Measurements from ENCODE around the gene GID8.

GID8 gene

DNA sequence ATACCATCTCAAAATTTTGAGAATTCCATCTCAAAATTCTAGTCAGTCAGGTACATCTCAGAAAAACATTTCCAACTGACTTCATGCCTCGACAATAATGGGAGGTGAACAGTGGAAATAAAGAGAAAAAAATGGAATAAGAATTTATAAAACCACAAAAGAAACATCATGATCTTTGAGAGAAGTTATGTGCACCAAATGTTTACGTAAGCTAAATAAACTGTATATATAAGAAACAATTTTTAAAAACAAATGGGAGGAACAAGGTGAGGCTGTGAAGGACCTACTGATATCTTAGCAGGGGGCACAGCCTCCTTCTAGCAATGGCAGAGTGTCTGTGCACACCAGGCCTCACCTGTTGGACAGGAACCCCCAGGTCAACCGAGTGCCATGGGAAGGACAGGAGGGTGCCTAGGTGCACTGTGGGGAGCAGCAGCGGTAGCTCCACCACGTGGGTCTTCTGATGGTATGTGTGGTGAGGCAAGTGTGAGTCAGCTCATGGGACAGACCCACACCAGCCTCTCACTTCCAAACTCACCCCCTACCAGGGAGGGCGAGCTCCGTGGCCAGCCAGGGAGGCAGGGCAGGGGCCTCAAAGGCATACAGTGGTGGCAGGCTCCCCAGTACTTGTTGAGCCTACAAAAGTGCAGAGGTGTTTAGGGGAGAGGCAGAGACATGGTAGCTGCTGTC lies 34.9 kb upstream of the GID8 start:
- peak; percentile 87 for DNase-seq (ENCODE audit: low read depth)

GRCh38 chr20:62905536-62906117 lies 32.3 kb upstream of the GID8 start:
- DNase-seq (ENCODE audit: low read depth) = no peak

GRCh38 chr20:62906209-62906608 lies 31.7 kb upstream of the GID8 start:
- no peak for DNase-seq (ENCODE audit: low read depth)

DNA sequence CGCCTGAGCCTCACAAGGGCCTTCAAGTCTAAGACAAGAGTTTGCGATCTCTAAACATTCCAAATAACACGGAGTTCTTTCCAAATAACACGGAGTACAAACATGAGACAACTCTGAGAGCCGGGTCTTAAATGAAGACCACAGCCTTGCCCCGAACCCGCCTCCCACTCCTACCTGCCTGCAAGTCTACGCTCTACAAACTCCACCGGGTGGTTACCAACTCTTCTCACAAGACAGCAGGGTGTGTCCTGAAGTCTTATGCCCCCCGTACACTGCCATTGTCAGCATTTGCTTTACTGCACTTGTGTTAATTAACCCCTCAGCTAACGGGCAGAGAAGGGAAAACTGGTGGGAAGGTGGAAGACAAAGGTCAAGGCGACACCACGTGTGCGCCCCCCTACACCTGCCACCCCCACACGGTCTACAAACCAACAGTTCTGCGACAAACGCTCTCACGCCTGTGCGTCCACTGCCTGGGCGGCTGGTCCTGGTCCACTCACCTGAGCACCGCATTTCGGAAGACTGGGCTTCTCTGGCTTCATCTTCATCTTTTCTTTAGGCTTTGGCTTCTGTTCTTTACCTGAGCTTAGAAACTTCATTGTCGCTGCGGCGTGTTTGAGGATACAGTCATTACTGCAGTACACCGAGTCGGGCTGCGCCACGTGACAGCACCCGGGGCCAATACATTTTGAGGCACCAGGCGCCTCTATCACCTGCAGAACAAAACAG lies 31.1 kb upstream of the GID8 start:
- no peak for DNase-seq (ENCODE audit: low read depth)

GRCh38 chr20:62907384-62908317 lies 30.3 kb upstream of the GID8 start:
- DNase-seq (ENCODE audit: low read depth) = peak; percentile 42

DNA sequence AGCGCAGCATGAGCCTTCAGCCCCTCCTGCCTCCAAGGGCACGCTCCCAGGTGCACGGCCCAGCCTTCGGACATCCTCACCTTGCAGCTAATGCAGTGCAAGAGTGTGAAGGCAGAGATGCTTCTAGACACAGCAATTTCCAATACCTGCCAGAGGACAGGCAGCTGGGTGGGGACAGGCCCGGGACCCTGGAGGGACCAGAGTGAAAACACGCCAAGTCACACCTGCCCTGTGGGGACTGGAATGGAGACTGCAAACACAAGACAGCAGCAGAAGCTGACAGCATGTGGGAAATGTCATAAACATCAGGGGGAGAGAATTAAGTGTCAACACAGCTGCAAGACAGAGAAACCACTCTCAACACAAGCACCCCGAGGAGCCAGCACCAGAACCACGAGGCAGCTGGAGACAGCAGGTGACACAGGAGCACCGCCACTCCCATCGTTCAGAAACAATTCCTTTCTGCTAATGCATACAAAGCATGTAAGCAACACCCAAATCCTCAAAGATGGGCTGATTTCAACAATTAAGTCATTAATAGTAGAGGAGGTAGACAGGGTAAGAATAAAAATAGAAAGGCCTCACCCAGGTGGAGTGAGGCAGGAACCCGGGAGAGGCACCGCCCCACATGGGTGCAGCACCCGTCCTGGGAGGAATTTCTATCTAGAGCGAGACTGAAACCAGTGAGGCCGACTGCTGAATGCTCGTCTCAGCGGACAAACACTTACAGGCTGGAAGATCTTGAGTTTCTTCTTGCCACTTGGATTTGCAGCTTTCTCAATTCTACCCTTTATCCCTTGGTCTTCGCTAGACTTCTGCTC lies 28.8 kb upstream of the GID8 start:
- no peak for DNase-seq (ENCODE audit: low read depth)

DNA sequence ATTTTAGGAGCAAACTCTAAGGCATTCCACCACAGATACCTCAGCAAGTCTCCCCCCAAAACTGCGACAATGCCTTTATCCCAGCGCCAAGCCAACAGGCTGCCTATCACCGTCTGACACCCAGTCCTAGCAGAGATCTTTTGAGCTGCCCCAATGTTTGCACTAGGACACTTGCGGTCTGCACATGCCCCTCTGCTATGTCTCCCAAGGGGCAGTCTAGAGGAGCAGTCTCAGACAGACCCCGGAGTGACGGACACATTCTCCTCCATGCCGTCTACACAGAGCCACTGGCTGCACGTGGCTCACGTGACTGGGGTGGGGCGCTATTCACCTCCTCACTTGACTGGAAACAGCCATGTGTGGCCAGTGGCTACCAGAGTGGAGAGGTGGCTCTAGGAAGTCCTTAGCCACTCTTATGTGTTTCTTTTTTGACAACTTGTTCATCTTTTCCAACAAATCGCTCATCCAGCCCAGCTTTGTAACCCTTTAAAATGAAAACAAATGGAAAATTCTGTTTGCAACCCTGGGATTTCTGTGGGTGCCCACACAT lies 27.7 kb upstream of the GID8 start:
- no peak for DNase-seq (ENCODE audit: low read depth)

DNA sequence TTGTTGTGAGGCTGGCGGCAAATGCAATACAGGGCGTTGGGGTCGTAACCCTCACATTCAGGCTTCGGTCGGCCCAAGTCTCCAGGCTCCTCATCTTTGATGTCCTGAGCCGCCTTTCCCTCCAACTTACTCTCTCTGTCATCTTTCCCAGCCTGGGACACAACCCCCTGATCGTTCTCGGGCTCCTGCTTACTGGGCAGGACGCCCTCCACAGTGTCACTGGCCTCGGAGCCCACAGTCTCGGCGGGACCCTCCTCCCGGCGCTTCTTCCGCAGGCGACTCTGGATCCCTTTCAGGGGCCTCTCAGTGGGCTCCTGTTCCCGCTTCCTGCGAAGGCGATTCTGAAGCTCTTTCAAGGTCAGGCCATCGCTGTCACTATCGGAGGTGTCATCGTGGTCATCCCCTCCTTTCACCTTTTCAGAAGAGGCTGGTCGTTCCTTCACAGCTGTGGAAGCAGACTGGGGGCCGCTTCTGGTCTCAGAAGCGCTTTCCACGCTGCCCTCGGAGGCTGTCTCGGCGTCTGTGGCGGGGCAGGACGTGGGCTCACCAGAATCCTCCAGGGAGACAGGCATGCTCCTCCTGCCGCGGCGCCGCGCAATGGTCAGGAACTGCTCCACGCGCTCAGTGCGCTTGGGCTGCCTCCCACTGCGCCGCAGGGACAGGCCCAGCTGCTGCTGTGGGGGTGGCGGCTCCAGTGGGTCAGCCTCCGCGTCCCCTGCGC lies 27.0 kb upstream of the GID8 start:
- DNase-seq (ENCODE audit: low read depth) = no peak

GRCh38 chr20:62911701-62912280 lies 26.2 kb upstream of the GID8 start:
- no peak for DNase-seq (ENCODE audit: low read depth)

DNA sequence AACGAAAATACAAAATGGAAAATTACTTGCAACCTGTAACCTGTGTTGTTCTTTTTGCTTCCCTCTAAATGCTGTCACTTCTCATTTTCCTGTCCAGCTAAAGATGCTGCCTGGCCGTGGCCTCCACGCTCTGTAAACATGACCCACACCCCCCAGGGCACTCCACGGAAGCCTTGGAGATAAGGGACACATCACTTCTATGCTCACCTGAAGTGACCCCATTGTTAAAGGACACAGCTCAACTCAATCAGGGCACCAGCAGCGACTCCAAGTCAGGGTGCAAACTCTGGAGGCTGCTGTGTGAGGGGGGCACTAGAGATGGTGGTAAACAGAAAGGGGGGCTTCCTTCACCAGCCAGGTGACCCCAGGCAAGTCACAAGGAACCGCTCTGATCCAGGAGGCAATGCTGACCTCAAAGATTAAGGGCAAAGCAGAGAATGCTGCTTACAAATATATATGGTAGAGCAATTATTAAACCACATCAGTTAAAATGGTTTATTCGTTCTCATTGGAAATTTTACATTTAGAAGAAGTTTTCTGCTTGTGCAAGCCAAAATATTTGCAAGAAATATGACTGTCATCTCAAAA lies 24.8 kb upstream of the GID8 start:
- DNase-seq (ENCODE audit: low read depth) = no peak

DNA sequence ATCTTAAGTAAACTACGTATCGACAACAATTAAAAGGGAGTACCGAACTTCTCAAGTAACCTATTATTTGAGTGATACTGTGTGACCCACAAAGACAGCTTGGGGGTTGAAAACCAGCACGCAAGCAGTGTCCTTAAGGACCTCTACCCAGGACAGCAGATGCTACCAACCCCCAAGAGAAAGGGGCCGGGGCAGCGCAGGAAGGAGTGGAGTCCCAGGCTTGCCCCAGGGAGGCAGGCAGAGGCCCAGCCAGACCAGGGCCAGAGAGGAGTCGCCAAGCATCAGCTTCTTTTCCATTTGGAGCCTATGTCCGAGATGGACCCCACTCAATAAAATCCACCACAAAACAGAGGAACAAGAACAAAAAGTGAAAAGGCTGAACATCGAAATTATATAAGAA lies 23.5 kb upstream of the GID8 start:
- no peak for DNase-seq (ENCODE audit: low read depth)

DNA sequence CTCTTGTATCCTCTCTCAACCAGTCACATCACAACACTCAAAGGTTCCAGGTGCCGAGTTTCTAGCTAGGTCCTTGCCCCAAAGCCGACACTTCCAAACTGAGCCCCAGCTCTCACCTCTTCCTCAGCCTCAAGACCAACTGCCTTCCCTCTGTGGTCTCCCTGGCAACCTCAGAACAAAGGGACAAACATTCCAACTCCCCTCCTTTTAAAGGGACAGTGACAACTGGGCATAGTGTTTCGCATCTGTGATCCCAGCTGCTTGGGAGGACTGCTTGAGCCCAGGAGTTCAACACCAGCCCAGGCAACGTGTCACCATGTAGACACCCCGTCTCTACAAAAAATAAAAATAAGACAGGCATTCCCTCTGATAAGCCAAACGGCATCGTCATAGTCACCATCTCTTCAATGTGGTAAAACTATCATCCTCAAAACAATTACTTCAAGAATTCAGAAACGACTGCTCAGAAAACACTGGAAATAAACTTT lies 22.9 kb upstream of the GID8 start:
- DNase-seq (ENCODE audit: low read depth) = peak; percentile 27

DNA sequence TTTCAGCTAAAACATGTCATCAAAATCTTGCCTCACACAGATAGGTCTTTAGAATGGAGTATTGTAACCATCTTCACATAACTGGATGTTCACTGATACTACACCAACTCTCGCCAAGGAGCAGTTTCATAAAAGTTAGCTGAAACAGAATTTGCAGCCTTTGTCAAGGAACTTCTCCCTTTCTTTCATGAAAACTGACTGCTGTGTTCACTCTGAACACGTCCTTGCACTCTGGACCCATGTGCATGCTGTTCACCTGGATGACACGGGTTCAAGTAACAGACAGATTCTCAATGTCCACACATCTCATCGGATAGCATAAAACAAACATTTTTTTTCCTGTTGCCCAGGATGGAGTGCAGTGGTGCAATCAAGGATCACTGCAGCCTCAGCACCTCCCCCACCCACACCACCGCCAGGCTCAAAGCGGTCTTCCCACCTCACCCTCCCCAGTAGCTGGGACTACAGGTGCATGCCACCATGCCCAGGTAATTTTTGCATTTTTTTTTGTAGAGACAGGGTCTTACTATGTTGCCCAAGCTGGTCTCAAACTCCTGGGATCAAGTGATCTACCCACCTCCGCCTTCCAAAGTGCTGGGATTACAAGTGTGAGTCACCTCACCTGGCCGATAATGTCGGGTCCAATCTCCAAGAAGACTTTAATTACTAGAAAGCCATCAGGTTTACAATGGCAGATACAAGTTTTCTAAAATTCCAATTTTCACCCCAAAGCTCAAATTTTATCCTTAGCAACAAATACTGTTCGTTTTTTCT lies 21.1 kb upstream of the GID8 start:
- no peak for DNase-seq (ENCODE audit: low read depth)

DNA sequence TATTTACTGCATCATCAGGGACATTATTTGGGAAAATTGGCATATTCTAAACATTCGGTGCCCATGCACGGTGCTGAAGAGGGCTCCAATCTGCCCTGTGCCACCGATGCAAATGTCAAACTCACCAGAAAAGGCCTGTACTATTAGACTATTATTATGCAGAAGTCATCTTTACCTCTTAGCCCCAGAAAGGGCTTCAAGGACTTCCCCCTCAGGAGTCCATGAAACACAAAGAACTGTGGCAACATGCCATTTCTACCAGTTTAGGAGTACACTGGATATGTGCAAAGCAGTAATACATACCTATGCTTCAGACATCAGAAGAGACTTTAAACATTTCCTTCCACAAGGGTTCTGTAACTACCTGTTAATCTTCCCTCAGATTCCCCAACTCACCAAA lies 20.2 kb upstream of the GID8 start:
- DNase-seq (ENCODE audit: low read depth) = no peak

GRCh38 chr20:62918147-62918546 lies 19.8 kb upstream of the GID8 start:
- no peak for DNase-seq (ENCODE audit: low read depth)

DNA sequence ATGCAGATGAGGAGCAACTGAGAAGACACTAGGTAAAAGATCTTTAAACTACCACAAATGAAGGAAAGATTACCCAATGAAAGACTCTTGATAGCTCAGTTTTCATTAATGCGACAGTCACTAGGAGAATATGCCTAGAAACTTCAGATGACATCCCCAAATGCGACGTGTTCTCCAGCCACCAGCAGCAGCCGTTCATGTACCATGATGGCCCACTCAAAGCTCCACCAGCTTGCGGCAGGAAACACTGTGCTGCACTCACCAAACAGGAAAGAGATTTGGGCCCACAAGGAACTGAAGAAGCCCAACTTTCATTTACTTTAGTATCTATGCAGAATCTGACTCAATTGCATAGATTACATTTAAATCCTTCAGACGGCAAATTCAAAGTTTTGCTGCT lies 19.1 kb upstream of the GID8 start:
- no peak for DNase-seq (ENCODE audit: low read depth)

DNA sequence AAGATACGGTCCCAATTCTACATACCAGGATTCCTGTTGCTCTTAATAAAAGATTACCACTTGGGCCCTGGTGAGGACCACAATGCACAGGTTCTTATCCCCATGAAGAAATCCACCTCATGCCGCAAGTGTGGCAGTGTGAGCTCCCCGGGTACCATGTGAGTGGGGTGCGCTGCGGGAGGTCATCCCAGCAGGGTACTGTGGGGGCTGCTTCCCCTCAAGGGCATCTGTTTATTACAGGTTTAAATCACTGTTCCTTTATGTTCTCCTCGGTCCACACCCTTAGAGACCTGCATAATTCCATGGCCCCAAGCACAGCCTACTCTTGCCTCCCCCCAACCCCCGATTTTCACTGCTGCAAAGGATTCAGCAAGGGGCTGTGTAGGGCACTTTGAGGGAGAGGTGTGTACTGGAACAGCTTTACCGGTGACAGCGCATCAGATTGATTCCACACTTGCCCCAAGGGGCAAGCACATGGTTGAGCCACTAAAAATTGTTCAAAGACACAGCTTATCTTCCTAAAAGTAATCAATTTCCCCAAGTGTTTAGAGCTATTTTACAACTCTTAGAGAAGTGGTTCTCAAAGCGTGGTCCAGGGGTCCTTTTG lies 17.8 kb upstream of the GID8 start:
- DNase-seq (ENCODE audit: low read depth) = no peak

DNA sequence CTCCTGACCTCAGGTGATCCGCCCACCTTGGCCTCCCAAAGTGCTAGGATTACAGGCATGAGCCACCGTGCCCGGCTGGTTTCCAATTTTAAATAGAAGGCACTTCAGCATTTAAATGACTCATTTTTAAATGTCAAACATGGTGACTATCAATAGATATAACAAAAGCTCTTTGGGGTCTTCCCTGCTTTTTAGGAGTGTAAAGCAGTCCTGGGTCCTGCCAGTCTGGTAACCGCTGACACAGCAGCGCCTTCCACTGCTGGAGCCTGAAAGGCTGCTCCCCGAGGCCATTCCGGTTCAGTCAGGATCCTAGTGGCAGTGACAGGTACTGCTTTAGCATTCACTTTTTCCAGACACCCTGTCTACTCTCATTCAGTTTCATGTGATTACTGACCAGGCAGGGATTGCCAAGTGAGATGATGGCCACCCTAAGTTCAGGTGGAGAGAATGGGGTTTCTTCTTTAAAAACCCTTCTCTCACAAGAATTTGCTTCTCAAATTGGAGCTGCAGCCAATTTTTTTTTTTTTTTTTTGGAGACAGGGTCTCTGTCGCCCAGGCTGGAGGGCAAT lies 16.7 kb upstream of the GID8 start:
- DNase-seq (ENCODE audit: low read depth) = peak; percentile 80

Measured in iris pigment epithelial cell (primary cell).